Neutrophil (primary cell): Measurements from ENCODE around the gene SLC2A9.

ENCODE experiments used
- H3K27ac ChIP-seq: fragments of 200-600 bp; sonication (generic); 2 replicates; pipeline ENCODE4 v1.5.1; 2016; ENCODE audit warnings: mild to moderate bottlenecking, moderate library complexity
- H3K27me3 ChIP-seq: fragments of 200-600 bp; sonication (generic); 2 replicates; pipeline ENCODE4 v1.6.0; 2016; ENCODE audit warnings: mild to moderate bottlenecking
- H3K36me3 ChIP-seq: fragments of 200-600 bp; sonication (generic); 2 replicates; pipeline ENCODE4 v1.5.1; 2017
- H3K4me1 ChIP-seq, 2 experiments: fragments of 200-600 bp in 1 of 2; sonication (generic) in 1 of 2; 1 replicate in 1 of 2; 2 replicates in 1 of 2; pipeline versions ENCODE4 v1.5.1 to v1.6.1; 2013 to 2016; ENCODE audit warnings: low read depth in 1 of 2, low read length in 1 of 2, mild to moderate bottlenecking in 1 of 2, moderate library complexity in 1 of 2; ENCODE audit not compliant: control insufficient read depth in 1 of 2, insufficient read depth in 1 of 2
- H3K4me3 ChIP-seq, 2 experiments: fragments of 200-600 bp in 1 of 2; sonication (generic) in 1 of 2; 1 replicate in 1 of 2; 2 replicates in 1 of 2; pipeline ENCODE4 v1.5.1; 2013 to 2016; ENCODE audit warnings: low read depth in 1 of 2, low read length in 1 of 2, mild to moderate bottlenecking in 1 of 2, moderate library complexity in 1 of 2
- H3K9me3 ChIP-seq: fragments of 200-600 bp; sonication (generic); 2 replicates; pipeline ENCODE4 v1.5.1; 2016
- TF ChIP-seq, protein P1 (sequence below): fragments of 200-600 bp; sonication (generic); IDR thresholded peaks from 2 replicates; pipeline ENCODE4 v1.5.1; 2016; ENCODE audit warnings: antibody characterized with exemption

Gene SLC2A9

GRCh38 chr4:9994246-9994847 lies 26.9 kb downstream of the SLC2A9 start:
- no peaks in the 10 kb centered on the region for H3K36me3 ChIP-seq
- no peaks in the 10 kb centered on the region for H3K9me3 ChIP-seq

GRCh38 chr4:9989918-9990635 lies 31.2 kb downstream of the SLC2A9 start:
- no peaks in the 10 kb centered on the region for H3K4me1 ChIP-seq
- no peaks in the 10 kb centered on the region for H3K9me3 ChIP-seq
- no peaks in the 10 kb centered on the region for H3K36me3 ChIP-seq
- H3K4me3 ChIP-seq = no peak overlapping the region
- no peaks in the 10 kb centered on the region for H3K27me3 ChIP-seq
- TF ChIP-seq, protein P1, sequence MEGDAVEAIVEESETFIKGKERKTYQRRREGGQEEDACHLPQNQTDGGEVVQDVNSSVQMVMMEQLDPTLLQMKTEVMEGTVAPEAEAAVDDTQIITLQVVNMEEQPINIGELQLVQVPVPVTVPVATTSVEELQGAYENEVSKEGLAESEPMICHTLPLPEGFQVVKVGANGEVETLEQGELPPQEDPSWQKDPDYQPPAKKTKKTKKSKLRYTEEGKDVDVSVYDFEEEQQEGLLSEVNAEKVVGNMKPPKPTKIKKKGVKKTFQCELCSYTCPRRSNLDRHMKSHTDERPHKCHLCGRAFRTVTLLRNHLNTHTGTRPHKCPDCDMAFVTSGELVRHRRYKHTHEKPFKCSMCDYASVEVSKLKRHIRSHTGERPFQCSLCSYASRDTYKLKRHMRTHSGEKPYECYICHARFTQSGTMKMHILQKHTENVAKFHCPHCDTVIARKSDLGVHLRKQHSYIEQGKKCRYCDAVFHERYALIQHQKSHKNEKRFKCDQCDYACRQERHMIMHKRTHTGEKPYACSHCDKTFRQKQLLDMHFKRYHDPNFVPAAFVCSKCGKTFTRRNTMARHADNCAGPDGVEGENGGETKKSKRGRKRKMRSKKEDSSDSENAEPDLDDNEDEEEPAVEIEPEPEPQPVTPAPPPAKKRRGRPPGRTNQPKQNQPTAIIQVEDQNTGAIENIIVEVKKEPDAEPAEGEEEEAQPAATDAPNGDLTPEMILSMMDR = no peak
- no peak overlapping the region for H3K27ac ChIP-seq

More at GRCh38 chr4:9994246-9994847, 26.9 kb downstream of the SLC2A9 start:
- Histone ChIP-seq H3K27me3 (no peaks in the 10 kb centered on the region), H3K4me1 (no peaks in the 10 kb centered on the region), H3K27ac (no peak overlapping the region), H3K4me3 (no peak overlapping the region)
- TF ChIP-seq, protein P1 = no peak

DNA sequence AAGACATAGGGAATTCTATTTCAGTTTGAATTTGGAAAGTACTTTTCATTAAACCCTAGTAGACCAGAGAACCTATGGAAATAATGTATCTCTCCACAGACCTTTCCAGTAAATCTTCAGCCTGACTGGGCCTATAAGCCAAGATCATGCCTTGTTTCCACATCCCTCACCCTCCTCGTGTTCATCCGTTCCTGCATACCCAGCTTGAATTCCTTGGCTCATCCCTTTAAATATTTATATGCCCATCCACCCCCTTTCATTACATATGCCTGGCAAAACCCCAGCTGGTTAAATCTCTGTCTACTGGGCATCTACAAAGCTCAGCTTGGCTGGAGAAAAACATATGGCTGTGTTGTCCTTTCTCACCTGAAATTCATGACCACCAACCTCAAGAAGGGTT lies 32.4 kb downstream of the SLC2A9 start:
- Histone ChIP-seq H3K9me3 (no peaks in the 10 kb centered on the region), H3K4me3 (no peak overlapping the region), H3K27ac (no peak overlapping the region), H3K27me3 (no peaks in the 10 kb centered on the region), H3K4me1 (no peaks in the 10 kb centered on the region), H3K36me3 (no peaks in the 10 kb centered on the region)
- TF ChIP-seq, protein P1 = no peak

DNA sequence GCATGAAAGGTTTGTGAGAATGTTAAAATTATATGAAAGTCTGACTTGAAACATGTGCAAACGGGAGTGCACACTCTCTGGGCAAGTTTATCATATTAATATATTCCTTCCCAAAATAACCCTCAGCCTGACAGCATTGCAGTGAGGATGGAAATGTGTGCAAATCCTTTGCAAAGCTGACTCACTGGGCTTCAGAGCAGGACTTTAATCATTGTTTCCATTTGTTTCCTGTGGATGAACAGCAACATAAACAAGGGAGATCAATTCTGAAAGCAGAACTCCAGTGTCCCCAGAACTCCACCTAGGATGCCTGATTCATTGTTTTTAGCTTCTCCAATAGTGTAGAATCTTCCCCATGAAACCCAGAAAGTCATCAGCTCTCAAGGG lies 32.9 kb downstream of the SLC2A9 start:
- no peaks in the 10 kb centered on the region for H3K9me3 ChIP-seq
- H3K27me3 ChIP-seq = no peaks in the 10 kb centered on the region
- no peaks in the 10 kb centered on the region for H3K36me3 ChIP-seq
- H3K27ac ChIP-seq = no peak overlapping the region
- no peaks in the 10 kb centered on the region for H3K4me1 ChIP-seq
- H3K4me3 ChIP-seq = no peak overlapping the region
- TF ChIP-seq, protein P1 = no peak

GRCh38 chr4:9987749-9988362 lies 33.4 kb downstream of the SLC2A9 start:
- no peaks in the 10 kb centered on the region for H3K36me3 ChIP-seq
- TF ChIP-seq, protein P1 = no peak
- no peaks in the 10 kb centered on the region for H3K27me3 ChIP-seq
- no peaks in the 10 kb centered on the region for H3K9me3 ChIP-seq
- H3K4me3 ChIP-seq = no peak overlapping the region
- H3K4me1 ChIP-seq = no peaks in the 10 kb centered on the region
- H3K27ac ChIP-seq = no peak overlapping the region
